GM18867 (cell line): ENCODE results near the gene CCDC107.

ENCODE experiments used
- ATAC-seq: cut with Tn5 transposase; IDR thresholded peaks from one replicate; pipeline ENCODE4 v1.9.1; 2021; ENCODE audit warnings: mild to moderate bottlenecking, moderate library complexity; ENCODE audit not compliant: unreplicated experiment

CCDC107 gene

DNA sequence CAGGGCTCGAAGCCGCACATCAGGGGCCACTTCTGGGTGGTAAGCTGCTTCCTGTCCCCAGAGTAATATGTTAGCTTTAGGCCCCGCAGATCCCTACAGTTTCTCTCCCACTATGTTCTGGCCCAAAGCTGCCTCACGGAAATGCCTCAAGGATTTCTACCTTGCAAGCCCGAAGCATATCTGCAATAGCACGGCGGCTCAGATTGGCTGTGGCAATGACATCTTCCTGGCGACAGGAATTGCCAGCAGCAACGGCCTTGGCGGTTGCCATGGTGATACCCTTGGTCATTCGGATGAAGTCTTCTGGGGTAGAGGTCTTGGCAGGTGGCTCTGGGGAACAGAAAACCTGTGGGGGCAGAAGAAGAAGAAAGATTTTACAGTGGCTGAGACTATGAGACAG lies 41.9 kb downstream of the CCDC107 start:
- ATAC-seq, result no peak

DNA sequence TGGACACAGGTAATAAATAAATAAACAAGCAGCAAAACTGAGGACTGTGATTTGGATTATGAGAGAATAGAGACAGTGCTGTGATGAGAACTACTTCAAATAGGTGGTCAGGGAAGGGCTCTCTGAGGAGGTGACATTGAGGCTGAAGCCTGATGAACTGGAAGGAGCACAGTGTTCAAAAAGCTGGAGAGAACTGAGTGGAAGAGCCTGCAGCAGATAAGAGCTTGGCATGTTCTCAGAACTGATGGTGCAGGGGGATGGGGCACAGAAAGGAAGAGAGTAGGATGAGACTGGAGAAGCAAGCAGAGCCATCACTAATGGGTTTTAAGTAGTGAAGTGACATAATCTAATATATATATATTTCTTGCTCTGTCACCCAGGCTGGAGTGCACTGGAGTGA lies 42.9 kb downstream of the CCDC107 start:
- ATAC-seq, result no peak

DNA sequence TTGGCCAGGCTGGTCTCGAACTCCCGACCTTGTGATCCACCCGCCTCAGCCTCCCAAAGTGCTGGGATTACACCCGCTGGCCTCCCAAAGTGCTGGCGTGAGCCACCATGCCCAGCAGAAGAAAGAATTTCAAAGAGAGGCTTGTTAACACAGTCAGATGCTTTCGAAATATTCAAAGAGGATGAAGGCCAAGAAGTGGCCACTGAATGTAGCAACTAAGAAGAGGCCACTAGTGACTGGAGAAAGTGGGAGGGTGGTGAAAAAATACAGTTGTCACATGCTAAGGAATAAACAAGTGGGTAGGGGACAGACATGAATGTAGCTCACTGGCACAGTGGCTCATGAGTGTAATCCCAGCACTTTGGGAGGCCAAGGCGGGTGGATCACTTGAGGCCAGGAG lies 44.6 kb downstream of the CCDC107 start:
- ATAC-seq, result no peak

DNA sequence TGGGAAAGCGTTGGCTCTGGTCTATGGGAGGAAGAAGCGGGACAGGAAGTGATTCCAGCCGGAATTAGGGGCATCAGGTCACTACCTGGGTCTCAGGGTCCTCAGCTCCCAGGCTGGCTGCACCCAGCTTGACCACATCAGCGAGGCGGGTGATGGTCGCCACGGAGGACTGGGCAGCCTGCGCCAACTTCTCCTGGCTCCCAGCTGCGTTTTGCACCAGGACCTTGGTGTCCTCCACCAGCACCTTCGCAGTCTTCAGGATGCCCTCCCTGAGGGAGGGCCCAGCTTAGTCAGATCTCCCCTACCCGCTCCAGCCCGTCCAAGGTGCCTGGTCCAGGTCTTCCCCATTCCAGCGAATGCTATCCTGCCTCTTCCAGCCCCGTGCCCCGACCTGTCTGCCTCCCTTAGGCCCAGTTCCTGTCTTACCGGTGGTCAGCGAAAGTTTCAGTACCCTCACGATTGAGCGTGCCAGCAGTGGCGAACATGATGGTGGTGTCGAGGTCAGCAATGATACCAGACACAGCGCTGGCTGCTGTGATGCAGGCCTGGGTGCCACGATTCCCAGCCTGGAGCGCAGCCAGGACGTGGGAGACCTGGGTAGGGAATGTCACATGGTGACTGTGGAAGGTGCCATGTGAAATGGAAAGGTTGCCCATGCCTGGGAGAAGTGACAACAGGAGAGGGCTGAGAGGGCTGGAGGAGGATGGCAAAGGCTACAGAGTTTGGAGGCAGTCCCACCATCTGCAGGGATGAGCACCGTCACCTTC lies 46.0 kb downstream of the CCDC107 start:
- ATAC-seq, result no peak

DNA sequence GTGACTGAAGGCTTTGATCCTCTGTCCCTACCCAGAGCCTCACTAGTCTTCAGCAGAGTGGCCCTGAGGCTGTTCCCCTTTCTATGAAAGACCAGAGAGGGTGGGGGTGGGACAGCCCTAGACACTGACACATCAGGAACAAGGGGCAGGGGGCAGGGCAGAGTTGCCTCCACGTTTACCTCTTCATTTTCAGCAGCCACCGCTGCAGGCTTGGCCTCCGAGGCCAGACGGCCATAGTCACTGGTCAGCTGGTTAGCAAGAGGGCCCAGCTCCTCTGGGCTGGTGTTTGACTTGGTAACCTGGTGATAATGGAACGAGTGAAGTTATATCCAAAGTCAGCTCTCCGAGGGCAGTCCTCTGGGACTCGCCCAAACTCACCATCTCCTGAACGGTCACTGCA lies 47.3 kb downstream of the CCDC107 start:
- ATAC-seq, result no peak

DNA sequence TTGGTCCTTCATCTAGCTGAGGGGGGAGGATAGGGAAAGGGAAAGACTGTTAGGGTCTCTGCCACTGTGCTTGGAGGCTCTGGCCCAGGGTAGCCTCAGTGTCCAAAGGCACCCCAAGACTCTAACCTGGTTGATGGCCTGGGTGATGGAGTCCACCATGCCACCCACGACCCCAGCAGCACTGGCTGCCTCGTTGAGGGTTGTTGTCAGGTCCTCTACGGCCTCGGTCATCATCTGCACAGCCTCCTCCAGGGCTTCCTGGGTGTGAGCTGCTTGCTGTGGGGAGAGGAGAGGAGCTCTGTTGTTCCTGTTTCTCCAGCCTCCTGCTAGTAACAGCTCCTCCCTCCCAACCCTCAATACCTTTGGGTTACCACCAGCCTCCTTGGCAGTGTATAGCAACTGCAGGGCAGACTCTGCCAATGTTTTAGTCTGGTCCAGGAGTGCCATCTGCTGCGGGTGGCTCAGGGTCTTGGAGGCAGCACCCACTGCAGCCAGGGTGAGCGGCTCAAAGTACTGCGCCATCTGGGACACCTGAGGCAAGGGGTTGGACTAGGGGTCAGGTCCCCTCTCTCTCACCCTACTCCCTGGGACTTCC lies 47.8 kb downstream of the CCDC107 start:
- no peak for ATAC-seq

DNA sequence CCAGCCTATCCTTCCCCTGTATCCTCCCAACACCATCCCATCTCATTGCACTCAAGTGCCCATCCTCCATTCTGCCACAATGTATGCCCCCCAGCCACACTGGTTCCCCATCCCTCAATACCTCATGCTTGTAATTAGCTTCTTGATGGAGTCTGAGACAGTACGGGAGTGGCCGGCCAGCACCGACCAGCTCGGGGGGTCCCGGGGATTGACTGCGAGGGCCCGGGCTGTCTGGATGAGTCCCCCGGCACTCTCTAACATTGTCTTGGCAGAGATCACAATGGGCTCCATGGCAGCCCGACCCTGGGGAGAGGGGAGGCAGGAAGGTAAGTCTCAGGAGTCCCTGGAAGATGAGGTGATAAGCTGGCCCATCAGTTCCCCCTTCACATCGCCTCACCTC lies 48.9 kb downstream of the CCDC107 start:
- no peak for ATAC-seq

DNA sequence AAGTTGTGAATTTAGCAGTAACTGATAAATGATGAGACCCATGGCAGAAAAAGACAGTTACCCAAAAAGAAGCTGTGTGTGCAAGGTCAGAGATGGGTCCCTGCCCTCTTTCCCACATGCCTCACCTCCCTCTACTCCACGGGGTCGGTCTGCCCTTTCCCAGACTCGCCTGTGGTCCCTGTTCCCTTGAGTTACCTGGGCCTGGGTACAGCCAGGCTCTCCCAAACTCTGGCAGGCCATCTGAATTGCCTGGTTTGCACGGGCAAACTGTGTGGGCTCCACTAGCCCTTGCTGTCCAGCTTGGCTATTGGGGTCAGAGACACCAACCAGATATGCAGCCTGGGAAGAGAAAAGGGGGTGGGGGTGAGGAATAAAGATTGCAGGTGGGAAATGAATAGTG lies 50.1 kb downstream of the CCDC107 start:
- no peak for ATAC-seq

DNA sequence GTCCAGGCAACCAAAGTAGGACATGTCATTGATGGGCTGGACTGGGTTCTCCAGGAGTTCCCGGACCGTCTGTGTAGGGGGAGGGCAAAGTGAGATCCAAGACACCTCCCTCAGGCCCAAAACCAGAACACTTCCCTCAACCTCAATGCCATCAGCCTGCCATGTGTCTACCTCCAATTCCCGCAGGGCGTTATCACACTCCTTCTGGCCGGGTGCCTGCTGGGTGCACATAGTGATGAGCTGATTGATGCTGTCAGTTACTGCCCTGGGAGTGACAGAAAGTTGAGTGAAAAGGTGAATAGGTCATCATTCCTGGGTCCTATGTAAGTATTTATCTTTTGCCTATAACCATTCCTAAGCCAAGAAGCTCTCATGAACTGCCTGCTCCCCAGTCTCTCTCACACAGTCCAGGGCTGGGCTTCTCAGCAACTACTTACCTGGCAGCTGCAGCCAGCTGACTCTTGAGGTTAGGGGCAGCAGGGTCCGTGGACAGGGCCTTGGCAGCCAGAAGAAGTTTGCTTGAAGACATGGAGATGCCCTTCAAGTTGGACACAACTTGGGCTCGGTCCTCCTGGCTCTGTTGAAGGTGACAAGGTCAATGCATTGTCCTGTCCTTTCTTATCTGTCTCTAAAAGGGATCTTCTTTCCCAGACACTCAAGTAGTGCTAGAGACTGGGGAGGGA lies 52.9 kb downstream of the CCDC107 start:
- ATAC-seq, result no peak
